ENCODE data around the gene FREM3. TPM values are rescaled to one million over a fixed set of nuclear protein-coding genes. Genes with fewer than 3 reads are reported as not detected.

The FREM3 gene
- total and polyA plus RNA-seq, 2 of the 8 experiments (the other 6 are each of a cell fraction or from before 2014, with no cell fraction given): 0.03 to 0.11 TPM

GRCh38 chr4:143743591-143743990 is 43.1 kb upstream of the FREM3 start:
- WGBS, 2 experiments (ENCODE audit: extremely low coverage in 1 of 2, insufficient coverage in 1 of 2, insufficient read length in 1 of 2, insufficient replicate concordance in 2 of 2, low coverage in 1 of 2, low lambda C conversion rate in 2 of 2, missing lambda C conversion rate in 1 of 2): 81% methylated on average over 3 of the region's 3 CpGs; no CpG with 5 or more reads in 1 of the 2 experiments

More at GRCh38 chr4:143743591-143743990, 43.1 kb upstream of the FREM3 start:
- Histone ChIP-seq H3K9ac (replicated peaks in 1 of 4; ENCODE audit: extremely low read depth in 1 of 4, low read depth in 3 of 4, low read length in 3 of 4) (no peak overlapping the region), H2BK20ac (ENCODE audit: low read length) (no peak overlapping the region), H4K8ac (ENCODE audit: extremely low read depth, insufficient read depth, low read length) (no peak overlapping the region), H2BK15ac (ENCODE audit: low read length) (no peak overlapping the region), H3K27me3 (replicated peaks in 1 of 4; ENCODE audit: control insufficient read depth in 3 of 4, extremely low read depth in 1 of 4, insufficient read depth in 3 of 4, low read length in 3 of 4) (no peaks in the 10 kb centered on the region), H3K23ac (ENCODE audit: insufficient read length) (no peak overlapping the region), H3K4me3 (ENCODE audit: extremely low read depth in 1 of 4, insufficient read depth in 2 of 4, low read depth in 3 of 4, low read length in 4 of 4) (no peak overlapping the region), H4K5ac (ENCODE audit: insufficient read length, low read depth, low read length) (no peak overlapping the region), H4K91ac (replicated peaks; ENCODE audit: insufficient read length, low read length) (no peak overlapping the region), H3K4ac (replicated peaks; ENCODE audit: insufficient read length, low read depth, low read length) (no peak overlapping the region), H3K9me3 (ENCODE audit: insufficient read depth in 2 of 2, low read depth in 1 of 2, low read length in 1 of 2) (no peaks in the 10 kb centered on the region), H3K18ac (ENCODE audit: extremely low read depth, low read length) (no peak overlapping the region), H2AFZ (ENCODE audit: low read length) (no peak overlapping the region), H2BK5ac (ENCODE audit: low read depth, low read length) (no peak overlapping the region), H4K20me1 (replicated peaks in 1 of 2; ENCODE audit: control insufficient read depth in 1 of 2, insufficient read depth in 2 of 2, low read length in 2 of 2) (no peaks in the 10 kb centered on the region), H3K23me2 (ENCODE audit: low read depth, low read length) (no peaks in the 10 kb centered on the region), H3K14ac (ENCODE audit: insufficient read length) (no peak overlapping the region), H3K79me1 (ENCODE audit: low read depth, low read length) (no peaks in the 10 kb centered on the region), H2BK120ac (replicated peaks; ENCODE audit: low read depth, low read length) (no peak overlapping the region), H3K56ac (replicated peaks; ENCODE audit: insufficient read length, low read depth, low read length) (no peak overlapping the region), H3K4me2 (ENCODE audit: insufficient read depth in 1 of 2, low read depth in 2 of 2, low read length in 2 of 2) (no peak overlapping the region), H3K36me3 (ENCODE audit: control insufficient read depth in 2 of 4, insufficient read depth in 4 of 4, low read length in 3 of 4) (no peaks in the 10 kb centered on the region), H3K4me1 (replicated peaks in 1 of 4; ENCODE audit: control insufficient read depth in 3 of 4, insufficient read depth in 4 of 4, low read length in 3 of 4) (no peaks in the 10 kb centered on the region), H2BK12ac (ENCODE audit: low read depth, low read length) (no peak overlapping the region), H3K79me2 (ENCODE audit: control insufficient read depth in 1 of 2, insufficient read depth in 2 of 2, low read length in 2 of 2) (no peaks in the 10 kb centered on the region), H2AK5ac (ENCODE audit: low read depth, low read length) (no peak overlapping the region), H3K27ac (ENCODE audit: low read depth, low read length) (no peak overlapping the region)
- ChIA-PET CTCF (ENCODE audit: partially characterized antibody) (no interaction called here), POLR2A (ENCODE audit: partially characterized antibody) (no interaction called here)
- FAIRE-seq: no peak
- TF ChIP-seq EZH2 (IDR thresholded peaks at IDR 0.05; ENCODE audit: low read depth, low read length, severe bottlenecking): no peak
- TF ChIP-seq EP300 (IDR thresholded peaks at IDR 0.05; ENCODE audit: borderline replicate concordance in 1 of 2, low read depth in 2 of 2, low read length in 2 of 2): no peak
- TF ChIP-seq RXRA (IDR thresholded peaks at IDR 0.05; ENCODE audit: insufficient read depth, low read depth, low read length): no peak
- TF ChIP-seq RNF2 (IDR thresholded peaks at IDR 0.05; ENCODE audit: borderline replicate concordance, low read depth, low read length, missing control alignments, poor library complexity, severe bottlenecking): no peak
- TF ChIP-seq TAF7 (optimal IDR thresholded peaks at IDR 0.05; ENCODE audit: borderline replicate concordance, low read depth, low read length): no peak
- TF ChIP-seq SP2 (IDR thresholded peaks at IDR 0.05; ENCODE audit: low read length): no peak
- TF ChIP-seq BACH1 (IDR thresholded peaks at IDR 0.05; ENCODE audit: low read length): no peak
- no peak for TF ChIP-seq HDAC2 (IDR thresholded peaks at IDR 0.05; ENCODE audit: borderline replicate concordance in 1 of 2, low read depth in 2 of 2, low read length in 2 of 2)
- no peak for DNase-seq (ENCODE audit: low read depth in 1 of 2, low spot score in 2 of 2)
